ENCODE measurements around the gene ZNF532.

The ZNF532 gene

GRCh38 chr18:58962336-58962735, 97.7 kb downstream of the ZNF532 start:
- in situ Hi-C loops (cut with HindIII; ENCODE audit: low sequenced_read_pairs): no loop called here
- no peak for TF ChIP-seq CTCF (IDR thresholded peaks at IDR 0.05; ENCODE audit: low read depth, low read length, missing control alignments)
- H3K4me3 ChIP-seq (ENCODE audit: low read depth, low read length): no peak overlapping the region
- no peak for DNase-seq (ENCODE audit: low read depth)

GRCh38 chr18:58965291-58966004, 100.8 kb downstream of the ZNF532 start:
- in situ Hi-C loops (cut with HindIII; ENCODE audit: low sequenced_read_pairs): no loop called here
- no peak for DNase-seq (ENCODE audit: low read depth)
- H3K4me3 ChIP-seq (ENCODE audit: low read depth, low read length): no peak overlapping the region
- no peak for TF ChIP-seq CTCF (IDR thresholded peaks at IDR 0.05; ENCODE audit: low read depth, low read length, missing control alignments)

GRCh38 chr18:58966005-58966677, 101.5 kb downstream of the ZNF532 start:
- TF ChIP-seq CTCF (IDR thresholded peaks at IDR 0.05; ENCODE audit: low read depth, low read length, missing control alignments): no peak
- DNase-seq (ENCODE audit: low read depth): no peak
- in situ Hi-C loops (cut with HindIII; ENCODE audit: low sequenced_read_pairs): no loop called here
- H3K4me3 ChIP-seq (ENCODE audit: low read depth, low read length): no peak overlapping the region

- no peak for TF ChIP-seq CTCF (IDR thresholded peaks at IDR 0.05; ENCODE audit: low read depth, low read length, missing control alignments)
- DNase-seq (ENCODE audit: low read depth): no peak
- in situ Hi-C loops (cut with HindIII; ENCODE audit: low sequenced_read_pairs): no loop called here
Observed at GRCh38 chr18:58966704-58967103, 102.0 kb downstream of the ZNF532 start.

GRCh38 chr18:58967751-58968254, 103.1 kb downstream of the ZNF532 start:
- no peak overlapping the region for H3K4me3 ChIP-seq (ENCODE audit: low read depth, low read length)
- no peak for DNase-seq (ENCODE audit: low read depth)
- TF ChIP-seq CTCF (IDR thresholded peaks at IDR 0.05; ENCODE audit: low read depth, low read length, missing control alignments): no peak
- in situ Hi-C loops (cut with HindIII; ENCODE audit: low sequenced_read_pairs): no loop called here

More at GRCh38 chr18:58966704-58967103, 102.0 kb downstream of the ZNF532 start:
- no peak overlapping the region for H3K4me3 ChIP-seq (ENCODE audit: low read depth, low read length)

- TF ChIP-seq CTCF (IDR thresholded peaks at IDR 0.05; ENCODE audit: low read depth, low read length, missing control alignments): no peak
- H3K4me3 ChIP-seq (ENCODE audit: low read depth, low read length): no peak overlapping the region
- in situ Hi-C loops (cut with HindIII; ENCODE audit: low sequenced_read_pairs): no loop called here
- no peak for DNase-seq (ENCODE audit: low read depth)
Observed at GRCh38 chr18:58970943-58971790, 106.5 kb downstream of the ZNF532 start.
